HEK293T (cell line): Measurements from ENCODE around the gene LSG1.

Experiments used
- BHLHE40 ChIP-seq: fragments of 450-650 bp; IDR thresholded peaks from 2 replicates; pipeline ENCODE4 v1.6.1; 2016; ENCODE audit warnings: mild to moderate bottlenecking, moderate library complexity, borderline replicate concordance
- CTBP1 ChIP-seq: fragments of 450-650 bp; IDR thresholded peaks from 2 replicates; pipeline ENCODE4 v1.6.1; 2016; ENCODE audit warnings: borderline replicate concordance
- ELF4 ChIP-seq: fragments of 450-650 bp; IDR thresholded peaks from 2 replicates; pipeline ENCODE4 v1.6.1; 2017; ENCODE audit warnings: antibody characterized with exemption
- FOXA1 ChIP-seq: fragments of 450-650 bp; IDR thresholded peaks from 2 replicates; pipeline ENCODE4 v1.6.1; 2016; ENCODE audit warnings: mild to moderate bottlenecking
- FOXM1 ChIP-seq: fragments of 450-650 bp; IDR thresholded peaks from 2 replicates; pipeline ENCODE4 v1.6.1; 2017; ENCODE audit warnings: mild to moderate bottlenecking, borderline replicate concordance
- HDGF ChIP-seq: fragments of 450-650 bp; IDR thresholded peaks from 2 replicates; pipeline ENCODE4 v1.6.1; 2017; ENCODE audit warnings: antibody characterized with exemption, borderline replicate concordance
- L3MBTL2 ChIP-seq: fragments of 450-650 bp; conservative IDR thresholded peaks from 2 replicates; pipeline ENCODE4 v1.6.1; 2016; ENCODE audit warnings: mild to moderate bottlenecking
- NFRKB ChIP-seq: fragments of 450-650 bp; IDR thresholded peaks from 2 replicates; pipeline ENCODE4 v1.6.1; 2016; ENCODE audit warnings: mild to moderate bottlenecking, moderate library complexity
- SUZ12 ChIP-seq: fragments of 450-650 bp; IDR thresholded peaks from 2 replicates; pipeline ENCODE4 v1.6.1; 2016; ENCODE audit warnings: mild to moderate bottlenecking
- TARDBP ChIP-seq: fragments of 450-650 bp; IDR thresholded peaks from 2 replicates; pipeline ENCODE4 v1.6.1; 2016
- ZNF384 ChIP-seq: fragments of 450-650 bp; IDR thresholded peaks from 2 replicates; pipeline ENCODE4 v1.6.1; 2016

GRCh38 chr3:194682694-194683310 lies 10.8 kb upstream of the LSG1 start:
- TF ChIP-seq ELF4 (no peak), TARDBP (no peak), HDGF (no peak), BHLHE40 (no peak), ZNF384 (no peak), SUZ12 (no peak), L3MBTL2 (no peak), CTBP1 (no peak), FOXA1 (no peak), FOXM1 (no peak), NFRKB (no peak)
